HepG2 (cell line): ENCODE measurements around the gene UNC119B. TPM values are rescaled to one million over a fixed set of nuclear protein-coding genes. Genes with fewer than 3 reads are reported as not detected.

Experiments
- ARNTL ChIP-seq: sonication (generic); formaldehyde crosslinking; IDR thresholded peaks from 2 replicates; pipeline ENCODE4 v1.4.0; 2020; ENCODE audit warnings: mild to moderate bottlenecking, missing genetic modification reagents
- FOXK1 ChIP-seq: sonication (generic); formaldehyde crosslinking; IDR thresholded peaks from 2 replicates; pipeline ENCODE4 v1.4.0; 2020; ENCODE audit warnings: low read depth, missing genetic modification reagents, borderline replicate concordance
- HDAC1 ChIP-seq: sonication (generic); formaldehyde crosslinking; IDR thresholded peaks from 2 replicates; pipeline ENCODE4 v1.5.1; 2020; ENCODE audit warnings: mild to moderate bottlenecking, missing genetic modification reagents
- HNF1A ChIP-seq, 2 experiments: sonication (generic) in 1 of 2; formaldehyde crosslinking in 1 of 2; IDR thresholded peaks; 2 replicates each; pipeline versions ENCODE4 v1.4.0 to v1.6.1; 2016 to 2020; ENCODE audit warnings: borderline replicate concordance in 1 of 2, low read depth in 1 of 2, mild to moderate bottlenecking in 1 of 2, missing genetic modification reagents in 1 of 2
- NCOR1 ChIP-seq: fragments of 200-600 bp; sonication (generic); IDR thresholded peaks from 2 replicates; pipeline ENCODE4 v1.7.0; 2017; ENCODE audit warnings: antibody characterized with exemption, low read length, borderline replicate concordance
- PRPF4 ChIP-seq: fragments of 200-400 bp; formaldehyde crosslinking; IDR thresholded peaks from 2 replicates; pipeline ENCODE4 v1.6.1; 2016; ENCODE audit warnings: low read length, low read depth; ENCODE audit not compliant: poor library complexity, severe bottlenecking
- SIX1 ChIP-seq: sonication (generic); formaldehyde crosslinking; IDR thresholded peaks from 2 replicates; pipeline ENCODE4 v1.4.0; 2020; ENCODE audit warnings: missing genetic modification reagents, borderline replicate concordance
- THAP9 ChIP-seq: sonication (generic); formaldehyde crosslinking; IDR thresholded peaks from 2 replicates; pipeline ENCODE4; 2020; ENCODE audit warnings: missing genetic modification reagents, mild to moderate bottlenecking, borderline replicate concordance
- ZBTB7B ChIP-seq: sonication (generic); formaldehyde crosslinking; IDR thresholded peaks from 2 replicates; pipeline ENCODE4 v1.4.0; 2020; ENCODE audit warnings: missing genetic modification reagents
- ZNF235 ChIP-seq: sonication (generic); formaldehyde crosslinking; IDR thresholded peaks from 2 replicates; pipeline ENCODE4 v1.8.1; 2023; ENCODE audit warnings: mild to moderate bottlenecking, missing genetic modification reagents, borderline replicate concordance
- ZNF333 ChIP-seq: sonication (generic); formaldehyde crosslinking; IDR thresholded peaks from 2 replicates; pipeline ENCODE4 v1.4.0; 2020; ENCODE audit warnings: mild to moderate bottlenecking, missing genetic modification reagents, borderline replicate concordance
- ZNF350 ChIP-seq: sonication (generic); formaldehyde crosslinking; IDR thresholded peaks from 2 replicates; pipeline ENCODE4 v1.4.0; 2020; ENCODE audit warnings: mild to moderate bottlenecking, low read depth, missing genetic modification reagents, borderline replicate concordance
- ZNF367 ChIP-seq: sonication (generic); formaldehyde crosslinking; IDR thresholded peaks from 2 replicates; pipeline ENCODE4 v1.4.0; 2020; ENCODE audit warnings: missing genetic modification reagents, borderline replicate concordance
- ZNF549 ChIP-seq: sonication (generic); formaldehyde crosslinking; IDR thresholded peaks from 2 replicates; pipeline ENCODE4 v1.5.0; 2020; ENCODE audit warnings: missing genetic modification reagents
- ZNF687 ChIP-seq: sonication (generic); formaldehyde crosslinking; IDR thresholded peaks from 2 replicates; pipeline ENCODE4 v1.5.1; 2020; ENCODE audit warnings: mild to moderate bottlenecking, missing genetic modification reagents, moderate library complexity
- ZNF782 ChIP-seq: sonication (generic); formaldehyde crosslinking; IDR thresholded peaks from 2 replicates; pipeline ENCODE4 v1.4.0; 2020; ENCODE audit warnings: missing genetic modification reagents, mild to moderate bottlenecking, borderline replicate concordance
- polyA plus RNA-seq, 8 experiments: library from polyadenylated mRNA; depleted of rRNA in 3 of 8; stranded (reverse) in 7 of 8; unstranded in 1 of 8; fragments of >200 nt; fragmentation: Illumina TruSeq in 4 of 8; extraction: Trizol in 4 of 8; gene quantifications; 2 replicates each; pipeline versions ENCODE4 v1.2.1 to v1.2.3, GENCODE V29; 2011 to 2016; ENCODE audit warnings: low read depth in 4 of 8, missing spikeins in 1 of 8, mixed read lengths in 1 of 8; ENCODE audit not compliant: insufficient read depth in 1 of 8
- total RNA-seq, 5 experiments: library from RNA; depleted of rRNA; stranded (reverse); fragments of >200 nt; fragmentation: Illumina TruSeq; extraction: Trizol; gene quantifications; 2 replicates each; pipeline ENCODE4 v1.2.3, GENCODE V29; 2016; ENCODE audit warnings: low read depth in 1 of 5

The UNC119B gene
- total and polyA plus RNA-seq, 2 of the 13 experiments (the other 11 are each of a cell fraction or from before 2014, with no cell fraction given), result 19.6 to 19.7 TPM

GRCh38 chr12:120741476-120742421 lies 31.5 kb downstream of the UNC119B start (continued):
- peak; percentile 21; the same call in 1 of the 2 replicates for TF ChIP-seq NCOR1
- TF ChIP-seq FOXK1 (CRISPR knock-in tag), result no peak
- TF ChIP-seq ZNF333 (CRISPR knock-in tag), result no peak
- no peak for TF ChIP-seq ZNF235
- TF ChIP-seq HDAC1, result peak; percentile 13; the same call in 1 of the 2 replicates
- TF ChIP-seq PRPF4, result no peak
- TF ChIP-seq SIX1 (CRISPR knock-in tag), result no peak
- TF ChIP-seq HNF1A (IDR thresholded peaks at IDR 0.05; ENCODE audit: low read depth), result no peak
- no peak for TF ChIP-seq HNF1A (CRISPR knock-in tag; IDR thresholded peaks at IDR 0.05; ENCODE audit: borderline replicate concordance)
- TF ChIP-seq ZNF687 (CRISPR knock-in tag), result peak; percentile 75; the same call in 1 of the 2 replicates
- no peak for TF ChIP-seq ZNF367 (CRISPR knock-in tag)
- peak; percentile 42 for TF ChIP-seq ZNF350 (CRISPR knock-in tag)
- peak; percentile 27; the same call in 1 of the 2 replicates for TF ChIP-seq ZBTB7B
- no peak for TF ChIP-seq THAP9 (CRISPR knock-in tag)
- no peak for TF ChIP-seq ZNF782 (CRISPR knock-in tag)
- TF ChIP-seq ARNTL, result no peak
- TF ChIP-seq ZNF549 (CRISPR knock-in tag), result peak; percentile 90; the same call in 1 of the 2 replicates
